ENCODE measurements around the gene GPN2. TPM values are rescaled to one million over a fixed set of nuclear protein-coding genes. Genes with fewer than 3 reads are reported as not detected.
"Not testable (repeated sequence)": the region's sequence is repeated elsewhere in the genome, so short reads cannot be mapped to it uniquely, and the experiment has no call there.

The GPN2 gene
- total and polyA plus RNA-seq, 2 of the 4 experiments (the other 2 are of a cell fraction) = 15.4 to 22.2 TPM

DNA sequence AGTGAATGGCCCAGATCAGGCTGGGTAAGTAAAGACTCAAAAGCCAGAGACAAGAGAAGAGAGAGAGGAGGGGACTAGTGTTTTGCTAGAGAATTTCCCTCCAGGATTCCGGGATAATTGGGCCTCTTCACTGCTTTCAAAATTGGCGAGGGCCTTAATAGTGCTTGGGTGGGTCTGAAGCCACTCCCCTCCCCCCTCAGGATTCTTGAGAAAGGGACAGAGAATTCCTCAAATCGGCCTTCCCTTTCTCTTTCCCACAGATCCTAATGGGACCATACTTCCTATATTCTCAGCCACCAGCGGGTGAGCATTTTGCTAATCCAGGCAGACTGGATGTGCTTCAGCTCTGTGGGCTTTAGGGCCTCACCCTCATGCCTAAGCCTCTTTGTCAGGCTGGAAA, 15.2 kb downstream of the GPN2 start:
- H4K20me1 ChIP-seq (ENCODE audit: insufficient read depth, low read length) = peaks cover 4% of the 10 kb centered on the region; the same call in 1 of the 2 replicates
- no peak overlapping the region for H3K27ac ChIP-seq (ENCODE audit: insufficient read depth, low read length)
- no peaks in the 10 kb centered on the region for H3K27me3 ChIP-seq (ENCODE audit: control insufficient read depth, insufficient read depth, low read length)
- WGBS, 2 experiments (ENCODE audit: extremely low coverage in 2 of 2, insufficient read length in 1 of 2) = 76% methylated on average over 2 of the region's 4 CpGs; no CpG with 5 or more reads in 1 of the 2 experiments
- in situ Hi-C loops (cut with MboI; ENCODE audit: low sequenced_read_pairs) = loop anchor here (10.0 kb wide), 1 partner anchor 270 kb away; no protein-coding TSS in a partner anchor
- H4K91ac ChIP-seq (ENCODE audit: insufficient read depth, low read depth, low read length) = no peak overlapping the region
- intact Hi-C loops (cut with micrococcal nuclease) = no loop called here
- peaks cover 0 to 13% of the 10 kb centered on the region in 2 experiments; a peak in 3 of 4 replicates for H3K79me1 ChIP-seq (ENCODE audit: low read depth in 1 of 2, low read length in 2 of 2)
- H2BK5ac ChIP-seq (ENCODE audit: low read depth, low read length, poor library complexity, severe bottlenecking) = no peak overlapping the region
- H2BK20ac ChIP-seq (ENCODE audit: low read depth, low read length) = no peak overlapping the region
- no peak overlapping the region for H4K5ac ChIP-seq (ENCODE audit: low read depth, low read length)
- H2AK5ac ChIP-seq (ENCODE audit: low read depth, low read length) = no peak overlapping the region
- no peak overlapping the region for H3K14ac ChIP-seq (replicated peaks; ENCODE audit: low read depth, low read length)
- CTCF ChIA-PET = no interaction called here
- no peak overlapping the region for H4K8ac ChIP-seq (ENCODE audit: low read depth in 2 of 2, low read length in 2 of 2)
- H3K9ac ChIP-seq (ENCODE audit: low read depth, low read length) = no peak overlapping the region
- ATAC-seq (ENCODE audit: low read depth) (no peak), DNase-seq (no peak)
- H3K56ac ChIP-seq (ENCODE audit: extremely low read depth, insufficient read depth, low read length) = no peak overlapping the region
- no peak overlapping the region for H3K4me3 ChIP-seq (ENCODE audit: insufficient read depth, low read depth, low read length)
- no peaks in the 10 kb centered on the region for H3K4me1 ChIP-seq (ENCODE audit: control insufficient read depth, insufficient read depth, low read length)
- POLR2A ChIA-PET (ENCODE audit: unreplicated experiment) = no interaction called here
- no peak overlapping the region for H3K23ac ChIP-seq (ENCODE audit: low read depth, low read length)
- no TSS peak for BruUV-seq (replicated peaks)
- no peak overlapping the region for H2AFZ ChIP-seq (replicated peaks; ENCODE audit: low read length, poor library complexity)
- H3K4ac ChIP-seq (ENCODE audit: low read depth, low read length) = no peak overlapping the region
- H3K9me3 ChIP-seq (ENCODE audit: control insufficient read depth, insufficient read depth, low read length) = no peaks in the 10 kb centered on the region
- dilution Hi-C loops (cut with HindIII; ENCODE audit: low sequenced_read_pairs, unreplicated experiment) = no loop called here
- no peak overlapping the region for H2BK15ac ChIP-seq (ENCODE audit: low read depth, low read length)
- H2BK120ac ChIP-seq (ENCODE audit: low read depth, low read length) = no peak overlapping the region
- H3K36me3 ChIP-seq (ENCODE audit: control insufficient read depth, insufficient read depth, low read length) = peaks cover 22% of the 10 kb centered on the region
- no peak overlapping the region for H3K18ac ChIP-seq (ENCODE audit: low read depth, low read length)
- TF ChIP-seq NFE2L2 (IDR thresholded peaks at IDR 0.05; ENCODE audit: low read depth, low read length) (no peak), RAD21 (IDR thresholded peaks at IDR 0.05; ENCODE audit: low read length) (no peak), RFX5 (IDR thresholded peaks at IDR 0.05; ENCODE audit: low read depth, low read length) (no peak), MAZ (IDR thresholded peaks at IDR 0.05; ENCODE audit: borderline replicate concordance, low read depth, low read length) (no peak), FOS (IDR thresholded peaks at IDR 0.05; ENCODE audit: low read depth, low read length) (no peak)
- TF ChIP-seq, protein P1, sequence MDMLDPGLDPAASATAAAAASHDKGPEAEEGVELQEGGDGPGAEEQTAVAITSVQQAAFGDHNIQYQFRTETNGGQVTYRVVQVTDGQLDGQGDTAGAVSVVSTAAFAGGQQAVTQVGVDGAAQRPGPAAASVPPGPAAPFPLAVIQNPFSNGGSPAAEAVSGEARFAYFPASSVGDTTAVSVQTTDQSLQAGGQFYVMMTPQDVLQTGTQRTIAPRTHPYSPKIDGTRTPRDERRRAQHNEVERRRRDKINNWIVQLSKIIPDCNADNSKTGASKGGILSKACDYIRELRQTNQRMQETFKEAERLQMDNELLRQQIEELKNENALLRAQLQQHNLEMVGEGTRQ (IDR thresholded peaks at IDR 0.05; ENCODE audit: low read depth, low read length) = no peak
- no peak overlapping the region for H2AK9ac ChIP-seq (replicated peaks; ENCODE audit: low read depth, low read length, poor library complexity)
- H3K4me2 ChIP-seq (ENCODE audit: low read depth, low read length) = no peak overlapping the region
- no peaks in the 10 kb centered on the region for H3K9me1 ChIP-seq (ENCODE audit: insufficient read depth, low read length)

- H3K9me1 ChIP-seq (ENCODE audit: insufficient read depth, low read length); H2BK5ac ChIP-seq (ENCODE audit: low read depth, low read length, poor library complexity, severe bottlenecking); H3K4me3 ChIP-seq (ENCODE audit: insufficient read depth, low read depth, low read length); H3K14ac ChIP-seq (replicated peaks; ENCODE audit: low read depth, low read length); H2BK15ac ChIP-seq (ENCODE audit: low read depth, low read length); H4K91ac ChIP-seq (ENCODE audit: insufficient read depth, low read depth, low read length); intact Hi-C loops (cut with micrococcal nuclease); H2AK5ac ChIP-seq (ENCODE audit: low read depth, low read length); H2BK120ac ChIP-seq (ENCODE audit: low read depth, low read length); H4K20me1 ChIP-seq (ENCODE audit: insufficient read depth, low read length); dilution Hi-C loops (cut with HindIII; ENCODE audit: low sequenced_read_pairs, unreplicated experiment); H2AFZ ChIP-seq (replicated peaks; ENCODE audit: low read length, poor library complexity); H3K4ac ChIP-seq (ENCODE audit: low read depth, low read length); H2BK20ac ChIP-seq (ENCODE audit: low read depth, low read length); H3K27me3 ChIP-seq (ENCODE audit: control insufficient read depth, insufficient read depth, low read length); H4K5ac ChIP-seq (ENCODE audit: low read depth, low read length); H3K27ac ChIP-seq (ENCODE audit: insufficient read depth, low read length); DNase-seq; H3K56ac ChIP-seq (ENCODE audit: extremely low read depth, insufficient read depth, low read length); H3K23ac ChIP-seq (ENCODE audit: low read depth, low read length); H3K9me3 ChIP-seq (ENCODE audit: control insufficient read depth, insufficient read depth, low read length); BruUV-seq (replicated peaks); POLR2A ChIA-PET (ENCODE audit: unreplicated experiment); H3K4me2 ChIP-seq (ENCODE audit: low read depth, low read length); H3K4me1 ChIP-seq (ENCODE audit: control insufficient read depth, insufficient read depth, low read length); H3K18ac ChIP-seq (ENCODE audit: low read depth, low read length); H2AK9ac ChIP-seq (replicated peaks; ENCODE audit: low read depth, low read length, poor library complexity); H3K9ac ChIP-seq (ENCODE audit: low read depth, low read length); H4K8ac ChIP-seq (ENCODE audit: low read depth in 2 of 2, low read length in 2 of 2); ATAC-seq (ENCODE audit: low read depth): not testable (repeated sequence)
- in situ Hi-C loops (cut with MboI; ENCODE audit: low sequenced_read_pairs) = loop anchor here (10.0 kb wide), 1 partner anchor 268 kb away; no protein-coding TSS in a partner anchor
- no CpG with 5 or more reads among the region's 2 CpGs for WGBS, 2 experiments (ENCODE audit: extremely low coverage in 2 of 2, insufficient read length in 1 of 2)
- peaks cover 0 to 13% of the 10 kb centered on the region in 2 experiments; a peak in 3 of 4 replicates for H3K79me1 ChIP-seq (ENCODE audit: low read depth in 1 of 2, low read length in 2 of 2)
- H3K36me3 ChIP-seq (ENCODE audit: control insufficient read depth, insufficient read depth, low read length) = peaks cover 11% of the 10 kb centered on the region
- CTCF ChIA-PET = interaction anchor here (0.6 kb wide), 1 partner anchor 9 kb away, joined by 3 read pairs; no protein-coding TSS in a partner anchor
These were observed 17.0 kb downstream of the GPN2 start for GRCh38 chr1:26873097-26873496.

All from IMR-90 (cell line).